ENCODE measurements around the gene LMCD1.

DNA sequence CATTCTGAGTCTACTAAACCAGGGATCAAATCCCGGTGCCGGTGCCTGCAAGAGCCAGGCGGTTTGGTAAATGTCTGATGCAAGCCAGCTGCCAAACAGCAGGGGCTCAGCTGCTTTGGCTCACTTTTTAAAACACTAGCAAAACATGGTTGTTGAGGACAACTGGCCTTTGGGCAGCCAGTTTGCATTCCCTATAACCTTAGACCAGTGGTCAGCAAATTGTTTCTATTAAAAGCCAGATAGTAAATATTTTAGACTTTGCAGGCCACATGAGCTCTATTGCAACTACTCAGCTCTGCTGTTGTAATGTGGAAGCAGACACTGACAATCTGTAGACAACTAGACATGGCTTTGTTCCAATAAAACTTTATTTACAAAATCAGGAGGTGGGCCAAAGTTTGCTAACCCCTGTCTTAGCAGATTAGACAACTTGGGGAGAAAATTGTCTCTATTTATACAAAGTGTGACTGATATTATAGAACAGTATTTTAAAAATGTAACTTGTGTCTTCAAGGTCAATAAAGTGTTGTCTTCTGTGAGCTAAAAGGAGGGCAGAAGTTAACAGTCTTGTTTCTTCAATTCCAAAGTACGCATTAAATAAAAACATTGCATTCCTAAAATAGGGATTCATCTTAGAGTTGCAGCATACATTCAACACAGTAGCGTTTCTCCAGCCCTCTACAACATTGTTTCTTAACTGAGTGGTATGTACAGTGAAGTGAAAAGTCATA is 75.4 kb downstream of the LMCD1 start:
- no peak for TF ChIP-seq POLR2A (IDR thresholded peaks at IDR 0.05)
- TF ChIP-seq, protein P1, sequence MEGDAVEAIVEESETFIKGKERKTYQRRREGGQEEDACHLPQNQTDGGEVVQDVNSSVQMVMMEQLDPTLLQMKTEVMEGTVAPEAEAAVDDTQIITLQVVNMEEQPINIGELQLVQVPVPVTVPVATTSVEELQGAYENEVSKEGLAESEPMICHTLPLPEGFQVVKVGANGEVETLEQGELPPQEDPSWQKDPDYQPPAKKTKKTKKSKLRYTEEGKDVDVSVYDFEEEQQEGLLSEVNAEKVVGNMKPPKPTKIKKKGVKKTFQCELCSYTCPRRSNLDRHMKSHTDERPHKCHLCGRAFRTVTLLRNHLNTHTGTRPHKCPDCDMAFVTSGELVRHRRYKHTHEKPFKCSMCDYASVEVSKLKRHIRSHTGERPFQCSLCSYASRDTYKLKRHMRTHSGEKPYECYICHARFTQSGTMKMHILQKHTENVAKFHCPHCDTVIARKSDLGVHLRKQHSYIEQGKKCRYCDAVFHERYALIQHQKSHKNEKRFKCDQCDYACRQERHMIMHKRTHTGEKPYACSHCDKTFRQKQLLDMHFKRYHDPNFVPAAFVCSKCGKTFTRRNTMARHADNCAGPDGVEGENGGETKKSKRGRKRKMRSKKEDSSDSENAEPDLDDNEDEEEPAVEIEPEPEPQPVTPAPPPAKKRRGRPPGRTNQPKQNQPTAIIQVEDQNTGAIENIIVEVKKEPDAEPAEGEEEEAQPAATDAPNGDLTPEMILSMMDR (IDR thresholded peaks at IDR 0.05): no peak
